Calu3 (cell line): ENCODE results near the gene HLTF. TPM values are rescaled to one million over a fixed set of nuclear protein-coding genes. Genes with fewer than 3 reads are reported as not detected.

Experiments
- BruUV-seq: library from RNA; stranded (reverse); fragments of 400-500 nt; replicated peaks from 2 replicates; lab custom pipeline; 2021; lab: Mats Ljungman, UMichigan
- CTCF ChIA-PET: fragments of 300-600 bp; sonication (Branson Sonifier 250); formaldehyde crosslinking; loops from one replicate; lab custom pipeline; 2022; ENCODE audit warnings: antibody characterized with exemption; lab: Charles Lee
- DNase-seq: peaks from one replicate; pipeline ENCODE4 v3.0.0; 2022
- H3K27ac Mint-ChIP-seq: one replicate; pipeline ENCODE4 v1.8.0; 2022; ENCODE audit warnings: mixed read lengths; ENCODE audit not compliant: unreplicated experiment
- H3K27me3 Mint-ChIP-seq: one replicate; pipeline ENCODE4 v1.8.0; 2022; ENCODE audit warnings: mixed read lengths; ENCODE audit not compliant: unreplicated experiment
- H3K36me3 Mint-ChIP-seq: one replicate; pipeline ENCODE4 v1.8.0; 2022; ENCODE audit warnings: mild to moderate bottlenecking, moderate library complexity, mixed read lengths; ENCODE audit not compliant: insufficient read depth, unreplicated experiment
- H3K4me1 Mint-ChIP-seq: one replicate; pipeline ENCODE4 v1.8.0; 2022; ENCODE audit warnings: mild to moderate bottlenecking, low read depth, mixed read lengths; ENCODE audit not compliant: unreplicated experiment
- H3K4me3 Mint-ChIP-seq: one replicate; pipeline ENCODE4 v1.8.0; 2022; ENCODE audit warnings: mild to moderate bottlenecking, low read depth, moderate library complexity, mixed read lengths; ENCODE audit not compliant: unreplicated experiment
- H3K9me3 Mint-ChIP-seq: one replicate; pipeline ENCODE4 v1.8.0; 2022; ENCODE audit warnings: low read depth, mixed read lengths; ENCODE audit not compliant: unreplicated experiment
- intact Hi-C: fragments of 100-400 bp; cut with micrococcal nuclease; formaldehyde crosslinking; loops from one replicate; pipeline ENCODE4 v1.10.0; 2022; ENCODE audit not compliant: unreplicated experiment
- total RNA-seq: library from RNA; stranded (reverse); gene quantifications from 2 replicates; pipeline ENCODE4 v1.2.3, GENCODE V29; 2022
- TF ChIP-seq, protein P1 (sequence below): fragments of 200-600 bp; IDR thresholded peaks from one replicate; pipeline ENCODE4 v1.8.0; 2022; ENCODE audit warnings: antibody characterized with exemption; ENCODE audit not compliant: unreplicated experiment

The HLTF gene
- total RNA-seq, 1 experiment from 2014 or later = 63.5 TPM

DNA sequence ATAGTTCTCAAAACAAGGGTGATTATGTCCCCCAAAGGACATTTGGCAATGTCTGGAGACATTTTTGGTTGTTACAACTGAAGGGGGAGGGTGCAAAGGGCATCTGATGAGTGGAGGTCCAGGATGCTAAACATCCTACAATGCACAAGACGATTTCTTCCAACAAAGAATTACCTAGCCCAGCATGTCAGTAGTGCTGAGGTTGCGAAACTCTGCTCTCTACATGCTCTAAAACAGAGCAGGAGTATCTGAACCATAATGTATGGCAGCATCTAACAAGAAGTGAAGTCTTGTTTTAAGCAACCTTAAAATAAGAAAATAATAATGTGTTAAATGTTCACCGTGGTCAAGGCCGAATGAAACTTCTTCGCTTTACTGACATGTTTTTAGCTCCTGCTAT, 88.0 kb downstream of the HLTF start:
- Mint-ChIP-seq H3K4me3 (no peak overlapping the region), H3K9me3 (no peaks in the 10 kb centered on the region), H3K27ac (no peak overlapping the region), H3K27me3 (no peaks in the 10 kb centered on the region), H3K4me1 (peaks cover 4% of the 10 kb centered on the region), H3K36me3 (peaks cover 4% of the 10 kb centered on the region)
- no TSS peak for BruUV-seq
- CTCF ChIA-PET = no interaction called here
- intact Hi-C loops = no loop called here
- TF ChIP-seq, protein P1, sequence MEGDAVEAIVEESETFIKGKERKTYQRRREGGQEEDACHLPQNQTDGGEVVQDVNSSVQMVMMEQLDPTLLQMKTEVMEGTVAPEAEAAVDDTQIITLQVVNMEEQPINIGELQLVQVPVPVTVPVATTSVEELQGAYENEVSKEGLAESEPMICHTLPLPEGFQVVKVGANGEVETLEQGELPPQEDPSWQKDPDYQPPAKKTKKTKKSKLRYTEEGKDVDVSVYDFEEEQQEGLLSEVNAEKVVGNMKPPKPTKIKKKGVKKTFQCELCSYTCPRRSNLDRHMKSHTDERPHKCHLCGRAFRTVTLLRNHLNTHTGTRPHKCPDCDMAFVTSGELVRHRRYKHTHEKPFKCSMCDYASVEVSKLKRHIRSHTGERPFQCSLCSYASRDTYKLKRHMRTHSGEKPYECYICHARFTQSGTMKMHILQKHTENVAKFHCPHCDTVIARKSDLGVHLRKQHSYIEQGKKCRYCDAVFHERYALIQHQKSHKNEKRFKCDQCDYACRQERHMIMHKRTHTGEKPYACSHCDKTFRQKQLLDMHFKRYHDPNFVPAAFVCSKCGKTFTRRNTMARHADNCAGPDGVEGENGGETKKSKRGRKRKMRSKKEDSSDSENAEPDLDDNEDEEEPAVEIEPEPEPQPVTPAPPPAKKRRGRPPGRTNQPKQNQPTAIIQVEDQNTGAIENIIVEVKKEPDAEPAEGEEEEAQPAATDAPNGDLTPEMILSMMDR = no peak
- no peak for DNase-seq

DNA sequence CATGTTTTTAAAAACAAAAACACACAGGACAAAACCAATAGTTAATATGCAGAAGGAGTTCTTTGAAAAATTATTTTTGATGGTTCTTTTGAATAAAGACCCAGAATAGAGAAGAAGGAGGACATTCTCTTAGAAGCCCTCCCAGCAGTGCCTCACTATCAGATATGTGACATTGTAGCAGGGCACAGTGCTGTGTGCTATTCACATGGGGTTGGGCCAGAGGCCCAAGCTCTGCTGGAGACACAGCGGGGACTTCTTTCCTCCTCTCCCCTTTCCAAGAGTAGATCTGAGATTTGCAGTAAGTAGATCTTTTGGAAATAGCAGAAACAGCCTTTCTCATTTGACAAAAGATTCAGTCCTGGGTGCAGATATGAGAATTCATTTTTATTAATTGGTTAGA, 88.7 kb downstream of the HLTF start:
- no TSS peak for BruUV-seq
- peaks cover 10% of the 10 kb centered on the region for H3K4me1 Mint-ChIP-seq
- H3K27me3 Mint-ChIP-seq = no peaks in the 10 kb centered on the region
- H3K4me3 Mint-ChIP-seq = no peak overlapping the region
- no peaks in the 10 kb centered on the region for H3K9me3 Mint-ChIP-seq
- peaks cover 5% of the 10 kb centered on the region for H3K36me3 Mint-ChIP-seq
- no peak overlapping the region for H3K27ac Mint-ChIP-seq
- intact Hi-C loops = no loop called here
- DNase-seq = no peak
- CTCF ChIA-PET = no interaction called here
- TF ChIP-seq, protein P1 = no peak

DNA sequence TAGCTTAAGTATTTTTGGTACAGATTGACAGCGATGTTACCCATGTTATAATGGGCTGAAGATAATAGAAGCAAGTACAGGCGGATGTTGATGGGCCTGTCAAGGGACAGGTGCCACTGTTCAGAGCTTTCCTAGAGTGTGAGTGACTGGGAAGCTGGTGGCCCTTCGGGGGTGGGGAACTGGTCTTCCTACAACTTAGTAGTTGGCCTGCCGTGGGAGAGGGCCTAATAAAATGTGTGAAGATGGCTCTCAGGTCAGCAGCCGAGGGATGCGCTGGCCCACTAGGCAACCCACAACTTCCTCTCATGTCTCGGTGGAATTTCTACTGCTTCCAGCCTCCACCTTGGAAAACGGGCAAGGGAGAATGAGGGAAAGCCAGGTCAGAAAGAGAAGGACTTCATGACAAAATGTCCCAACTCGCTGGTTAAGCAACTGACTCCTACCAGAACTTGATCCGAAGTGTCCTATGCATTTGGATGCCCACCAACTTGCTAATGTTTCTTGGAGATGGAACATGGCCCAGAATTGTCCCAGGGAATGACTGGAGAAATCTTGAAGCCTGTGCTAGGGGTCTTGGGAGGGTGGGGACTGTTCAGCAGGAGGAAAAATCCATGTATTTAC, 93.6 kb downstream of the HLTF start:
- H3K4me3 Mint-ChIP-seq = peak overlapping the region; percentile 97
- DNase-seq = no peak
- H3K9me3 Mint-ChIP-seq = no peaks in the 10 kb centered on the region
- CTCF ChIA-PET = interaction anchor here (0.8 to 2.8 kb wide), 4 partner anchors 10 to 124 kb away, joined by 3 to 22 read pairs (median 3); no protein-coding TSS in a partner anchor
- TF ChIP-seq, protein P1 = no peak
- BruUV-seq = TSS peak; percentile 62
- H3K36me3 Mint-ChIP-seq = peaks cover 18% of the 10 kb centered on the region
- H3K27ac Mint-ChIP-seq = peak overlapping the region; percentile 67
- no peaks in the 10 kb centered on the region for H3K27me3 Mint-ChIP-seq
- H3K4me1 Mint-ChIP-seq = peaks cover 17% of the 10 kb centered on the region
- intact Hi-C loops = loop anchor here (2.0 kb wide), 1 partner anchor 38 kb away; no protein-coding TSS in a partner anchor

DNA sequence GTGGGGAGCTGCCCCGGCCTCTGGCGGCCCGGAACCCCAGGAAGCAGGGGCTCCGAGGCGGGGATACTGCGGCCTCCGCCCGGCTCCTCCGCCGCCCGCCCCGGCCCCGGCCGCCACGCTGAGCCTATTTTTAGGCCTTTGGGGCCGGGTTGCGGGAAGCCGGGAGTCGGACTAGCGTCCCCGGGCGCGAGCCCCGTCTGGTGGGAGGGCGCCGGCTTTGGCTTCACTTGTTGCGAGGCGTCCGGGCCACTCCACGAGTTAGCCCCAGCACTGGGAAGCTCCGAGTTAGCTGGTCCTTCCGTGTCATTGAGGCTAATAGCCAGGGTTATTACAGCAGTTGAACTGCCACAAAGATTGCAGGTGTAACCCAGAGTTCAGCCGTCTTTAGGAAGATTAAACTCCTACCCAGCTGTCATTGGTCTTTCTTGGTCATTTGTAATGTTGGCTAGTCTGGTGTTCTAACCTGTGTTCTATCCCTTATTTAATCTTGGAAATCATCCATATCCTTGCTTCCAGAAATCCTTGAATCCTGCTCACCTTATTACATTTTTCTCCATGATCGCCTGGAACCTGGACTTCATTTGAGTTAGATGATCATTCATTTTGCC, 94.2 kb downstream of the HLTF start:
- CTCF ChIA-PET = interaction anchor here (0.8 to 2.8 kb wide), 6 partner anchors 10 to 125 kb away, joined by 3 to 22 read pairs (median 3); no protein-coding TSS in a partner anchor
- peak overlapping the region; percentile 67 for H3K27ac Mint-ChIP-seq
- TF ChIP-seq, protein P1 = no peak
- no peaks in the 10 kb centered on the region for H3K9me3 Mint-ChIP-seq
- peak overlapping the region; percentile 97 for H3K4me3 Mint-ChIP-seq
- H3K36me3 Mint-ChIP-seq = peaks cover 18% of the 10 kb centered on the region
- BruUV-seq = no TSS peak
- peak; percentile 68 for DNase-seq
- no peaks in the 10 kb centered on the region for H3K27me3 Mint-ChIP-seq
- H3K4me1 Mint-ChIP-seq = peaks cover 17% of the 10 kb centered on the region
- intact Hi-C loops = loop anchor here (2.0 kb wide), 1 partner anchor 37 kb away; no protein-coding TSS in a partner anchor
